GM18517 (cell line): ENCODE data around the gene HTR3C.
"Not testable (repeated sequence)": the region's sequence is repeated elsewhere in the genome, so short reads cannot be mapped to it uniquely, and the experiment has no call there.

Experiments
- ATAC-seq: cut with Tn5 transposase; IDR thresholded peaks from one replicate; pipeline ENCODE4 v1.9.1; 2021; ENCODE audit warnings: mild to moderate bottlenecking, moderate library complexity; ENCODE audit not compliant: unreplicated experiment

HTR3C gene

GRCh38 chr3:184052767-184053166 lies at the start of gene HTR3C:
HTR3C (plus strand) TSS chr3:184053047; CDS start chr3:184053081, 34 bp downstream.
- ATAC-seq, result no peak

GRCh38 chr3:184003187-184003967 lies 49.5 kb upstream of the HTR3C start:
- ATAC-seq, result no peak

GRCh38 chr3:184004476-184004875 lies 48.4 kb upstream of the HTR3C start:
- ATAC-seq, result no peak

- no peak for ATAC-seq
Observed at GRCh38 chr3:184005941-184006507, 46.8 kb upstream of the HTR3C start.

- ATAC-seq, result not testable (repeated sequence)
Observed at GRCh38 chr3:184007143-184007813, 45.6 kb upstream of the HTR3C start.

GRCh38 chr3:184008161-184008560 lies 44.7 kb upstream of the HTR3C start:
- ATAC-seq, result no peak

- no peak for ATAC-seq
Observed at GRCh38 chr3:184011230-184011876, 41.5 kb upstream of the HTR3C start.

GRCh38 chr3:184011937-184012889 lies 40.6 kb upstream of the HTR3C start:
- ATAC-seq, result no peak

GRCh38 chr3:184015381-184016019 lies 37.3 kb upstream of the HTR3C start:
- no peak for ATAC-seq

- ATAC-seq, result no peak
Observed at GRCh38 chr3:184016169-184016570, 36.7 kb upstream of the HTR3C start.

GRCh38 chr3:184016811-184017671 lies 35.8 kb upstream of the HTR3C start:
- ATAC-seq, result peak; percentile 45

GRCh38 chr3:184017672-184018423 lies 35.0 kb upstream of the HTR3C start, which contains the start of gene ABCC5:
ABCC5 (minus strand) TSS chr3:184017884; CDS start chr3:184014392, 3,492 bp downstream.
- ATAC-seq, result peak; percentile 94

GRCh38 chr3:184018424-184018973 lies 34.3 kb upstream of the HTR3C start:
- no peak for ATAC-seq

- ATAC-seq, result no peak
Observed at GRCh38 chr3:184022323-184022722, 30.5 kb upstream of the HTR3C start.

GRCh38 chr3:184025256-184025655 lies 27.6 kb upstream of the HTR3C start:
- ATAC-seq, result not testable (repeated sequence)

GRCh38 chr3:184028275-184028890 lies 24.5 kb upstream of the HTR3C start:
- not testable (repeated sequence) for ATAC-seq

- ATAC-seq, result no peak
Observed at GRCh38 chr3:184029443-184029842, 23.4 kb upstream of the HTR3C start.
